Esophagus squamous epithelium (tissue), 5 donors: ENCODE data around the gene CEP85L. TPM values are rescaled to one million over a fixed set of nuclear protein-coding genes. Genes with fewer than 3 reads are reported as not detected.

Experiments
- DNase-seq: peaks from one replicate; lab custom pipeline; 2025; lab: John Stamatoyannopoulos, UW
- H3K27ac ChIP-seq, 4 donors: fragments of 200-600 bp; sonication (generic); one replicate each; pipeline ENCODE4 v1.5.1; 2016 to 2019; ENCODE audit warnings: mild to moderate bottlenecking in 1 of 4
- H3K27me3 ChIP-seq, 4 donors: fragments of 200-600 bp; sonication (generic); 1 replicate in 3 of 4; 2 replicates in 1 of 4; pipeline versions ENCODE4 v1.5.1 to v1.6.0; 2017 to 2021; ENCODE audit warnings: antibody characterized with exemption in 1 of 4
- H3K36me3 ChIP-seq, 3 donors: fragments of 200-600 bp; sonication (generic); one replicate each; pipeline ENCODE4 v1.5.1; 2016 to 2019
- H3K4me1 ChIP-seq, 3 donors: fragments of 200-600 bp; sonication (generic); one replicate each; pipeline ENCODE4 v1.5.1; 2017 to 2019
- H3K4me3 ChIP-seq, 4 donors: fragments of 200-600 bp; sonication (generic); 1 replicate in 3 of 4; 2 replicates in 1 of 4; pipeline ENCODE4 v1.5.1; 2016 to 2019; ENCODE audit warnings: mild to moderate bottlenecking in 2 of 4, moderate library complexity in 1 of 4
- H3K9me3 ChIP-seq, 3 donors: fragments of 200-600 bp; sonication (generic); one replicate each; pipeline ENCODE4 v1.5.1; 2016 to 2019
- POLR2A ChIP-seq, 4 donors: fragments of 450-650 bp; IDR thresholded peaks; one replicate each; pipeline ENCODE4 v1.6.1; 2017; ENCODE audit warnings: antibody characterized with exemption in 4 of 4, mild to moderate bottlenecking in 4 of 4, moderate library complexity in 3 of 4
- WGBS, 2 donors: methylation state at CpG; one replicate each; pipeline ENCODE4 v1.1.5; 2018; 5-methylcytosine and 5-hydroxymethylcytosine counted together
- intact Hi-C: fragments of 100-400 bp; cut with DNase I; formaldehyde crosslinking; loops from one replicate; pipeline ENCODE4 v1.15.0; 2022
- total RNA-seq, 4 donors: library from RNA; depleted of rRNA; stranded (reverse); fragments of >200 nt; gene quantifications; one replicate each; pipeline ENCODE4 v1.1.0, GENCODE V29; 2016
- TF ChIP-seq, protein P1 (sequence below), 6 experiments: fragments of 450-650 bp in 4 of 6; fragments of 200-600 bp in 2 of 6; sonication (generic) in 2 of 6; IDR thresholded peaks; one replicate each; pipeline ENCODE4 v1.5.1; 2016 to 2019; ENCODE audit warnings: antibody characterized with exemption in 6 of 6, mild to moderate bottlenecking in 4 of 6, moderate library complexity in 4 of 6
- donor health status: DM: yes; HTN: yes; CAD: no.

CEP85L gene
- total RNA-seq, 4 donors from 2014 or later, result 1.3 to 9.2 (median 5.3) TPM

DNA sequence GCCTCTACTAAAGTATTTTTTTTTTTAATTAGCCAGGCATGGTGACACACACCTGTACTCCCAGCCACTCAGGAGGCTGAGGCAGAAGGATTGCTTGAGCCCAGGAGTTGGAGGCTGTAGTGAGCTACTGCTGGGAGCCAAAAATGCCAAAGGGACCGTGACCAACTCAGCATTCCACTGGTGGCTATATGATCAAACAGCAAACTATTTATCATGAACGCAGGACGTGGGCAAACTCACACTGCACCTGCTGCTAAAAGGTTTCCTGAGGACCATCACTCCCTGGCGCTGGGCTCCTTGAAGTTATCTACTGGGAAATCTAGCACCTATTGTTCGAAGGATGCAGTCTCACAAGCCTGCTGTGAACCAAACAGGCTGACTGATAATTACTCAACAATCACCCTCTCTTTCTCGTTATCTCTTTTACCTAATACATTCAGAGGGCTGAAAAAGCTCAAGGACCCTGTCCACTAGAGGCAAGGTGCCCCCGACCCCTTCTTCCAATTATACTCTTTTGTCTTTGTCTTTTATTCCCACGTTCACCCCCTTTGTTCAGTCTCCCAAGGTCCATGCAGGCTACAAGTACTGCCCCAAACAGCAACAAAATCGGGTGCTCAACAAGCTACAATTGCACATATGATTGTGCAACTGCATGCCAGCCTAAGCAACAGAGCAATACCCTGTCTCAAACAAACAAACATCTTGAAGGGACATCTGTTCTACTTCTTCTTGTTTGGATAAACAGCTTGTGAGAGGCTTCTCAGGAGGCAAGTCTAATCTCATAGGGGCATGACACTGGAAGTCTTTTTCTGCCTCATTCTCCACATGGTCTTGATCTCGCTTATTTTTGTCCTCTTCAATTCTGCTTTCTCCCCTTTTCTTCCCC lies 151.0 kb downstream of the CEP85L start:
- H3K4me3 ChIP-seq, result no peak overlapping the region
- 80 to 92% methylated on average over 9 to 10 of the region's 10 CpGs for WGBS, 2 donors
- H3K27me3 ChIP-seq, result no peaks in the 10 kb centered on the region
- DNase-seq, result no peak
- no peak overlapping the region for H3K27ac ChIP-seq
- no peaks in the 10 kb centered on the region for H3K9me3 ChIP-seq
- H3K36me3 ChIP-seq, result peaks cover 0 to 14% (median 0%) of the 10 kb centered on the region in 3 donors
- H3K4me1 ChIP-seq, result no peaks in the 10 kb centered on the region
- TF ChIP-seq, protein P1, sequence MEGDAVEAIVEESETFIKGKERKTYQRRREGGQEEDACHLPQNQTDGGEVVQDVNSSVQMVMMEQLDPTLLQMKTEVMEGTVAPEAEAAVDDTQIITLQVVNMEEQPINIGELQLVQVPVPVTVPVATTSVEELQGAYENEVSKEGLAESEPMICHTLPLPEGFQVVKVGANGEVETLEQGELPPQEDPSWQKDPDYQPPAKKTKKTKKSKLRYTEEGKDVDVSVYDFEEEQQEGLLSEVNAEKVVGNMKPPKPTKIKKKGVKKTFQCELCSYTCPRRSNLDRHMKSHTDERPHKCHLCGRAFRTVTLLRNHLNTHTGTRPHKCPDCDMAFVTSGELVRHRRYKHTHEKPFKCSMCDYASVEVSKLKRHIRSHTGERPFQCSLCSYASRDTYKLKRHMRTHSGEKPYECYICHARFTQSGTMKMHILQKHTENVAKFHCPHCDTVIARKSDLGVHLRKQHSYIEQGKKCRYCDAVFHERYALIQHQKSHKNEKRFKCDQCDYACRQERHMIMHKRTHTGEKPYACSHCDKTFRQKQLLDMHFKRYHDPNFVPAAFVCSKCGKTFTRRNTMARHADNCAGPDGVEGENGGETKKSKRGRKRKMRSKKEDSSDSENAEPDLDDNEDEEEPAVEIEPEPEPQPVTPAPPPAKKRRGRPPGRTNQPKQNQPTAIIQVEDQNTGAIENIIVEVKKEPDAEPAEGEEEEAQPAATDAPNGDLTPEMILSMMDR (IDR thresholded peaks at IDR 0.05), result no peak
- TF ChIP-seq POLR2A (IDR thresholded peaks at IDR 0.05), result no peak
- intact Hi-C loops, result loop anchor here (10.0 kb wide), 1 partner anchor 216 kb away; no protein-coding TSS in a partner anchor

DNA sequence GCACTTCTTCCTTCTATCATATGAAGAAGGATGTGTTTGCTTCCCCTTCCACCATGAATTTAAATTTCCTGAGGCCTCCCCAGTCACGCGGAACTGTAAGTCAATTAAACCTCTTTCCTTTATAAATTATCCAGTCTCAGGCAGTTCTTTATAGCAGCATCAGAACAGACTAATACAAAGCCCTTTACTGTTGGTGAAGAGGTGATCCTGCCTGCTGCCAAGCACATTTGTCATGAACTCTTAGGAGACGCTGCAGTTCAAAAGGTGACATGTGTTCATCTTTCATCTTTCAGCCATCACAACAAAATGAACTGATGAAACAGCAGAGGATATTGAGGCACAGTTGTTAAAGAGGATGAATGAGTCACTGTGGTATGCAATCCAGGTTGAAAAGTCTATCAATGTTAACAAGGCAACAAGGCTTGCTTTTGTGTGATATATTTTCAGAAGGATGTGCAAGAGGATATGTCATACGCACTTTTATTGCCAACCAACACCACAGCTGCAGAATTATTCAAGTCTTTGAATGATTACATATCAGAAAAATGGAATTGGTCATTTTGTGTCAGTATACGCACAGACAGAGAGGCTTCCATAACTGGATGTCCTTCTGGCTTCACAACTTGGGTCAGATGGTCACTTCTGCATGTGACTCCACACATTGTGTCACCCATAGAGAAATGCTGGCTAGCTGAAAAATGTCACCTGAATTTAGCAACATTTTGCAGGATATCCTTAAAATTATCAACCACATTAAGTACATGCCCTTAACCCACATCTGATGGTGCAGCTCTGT lies 155.7 kb downstream of the CEP85L start:
- intact Hi-C loops, result no loop called here
- Histone ChIP-seq H3K9me3 (no peaks in the 10 kb centered on the region), H3K27me3 (no peaks in the 10 kb centered on the region), H3K4me3 (no peak overlapping the region), H3K4me1 (no peaks in the 10 kb centered on the region), H3K27ac (no peak overlapping the region), H3K36me3 (peaks cover 0 to 22% (median 0%) of the 10 kb centered on the region in 3 donors)
- 82 to 96% methylated on average over 5 of the region's 5 CpGs for WGBS, 2 donors
- TF ChIP-seq POLR2A (IDR thresholded peaks at IDR 0.05), result no peak
- TF ChIP-seq, protein P1 (IDR thresholded peaks at IDR 0.05), result no peak
- DNase-seq, result no peak

DNA sequence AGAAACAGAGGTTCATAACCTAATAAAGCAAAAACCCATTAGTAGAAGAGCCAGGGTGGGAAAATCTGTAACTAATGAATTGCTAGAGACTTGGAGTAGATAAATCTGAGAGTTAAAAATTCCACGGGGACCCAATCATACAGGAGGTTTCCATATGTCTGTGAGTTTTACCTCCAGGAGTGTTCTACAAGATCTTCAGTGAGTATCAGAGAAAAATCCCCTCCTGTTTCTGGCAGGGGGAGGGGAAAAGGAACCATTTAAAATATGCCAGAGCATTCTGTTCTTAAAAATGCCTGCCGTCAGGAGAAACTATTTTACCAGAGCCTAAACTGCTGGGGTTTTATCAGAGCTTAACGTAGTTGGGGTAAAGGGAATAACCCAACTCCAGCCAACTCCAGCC lies 157.3 kb downstream of the CEP85L start:
- WGBS, 2 donors, result 89% methylated on average over 2 to 3 of the region's 3 CpGs
- no peak for TF ChIP-seq POLR2A (IDR thresholded peaks at IDR 0.05)
- TF ChIP-seq, protein P1 (IDR thresholded peaks at IDR 0.05), result no peak
- Histone ChIP-seq H3K4me3 (no peak overlapping the region), H3K27me3 (no peaks in the 10 kb centered on the region), H3K27ac (no peak overlapping the region), H3K36me3 (peaks cover 0 to 36% (median 0%) of the 10 kb centered on the region in 3 donors), H3K9me3 (peaks cover 0 to 13% (median 4%) of the 10 kb centered on the region in 3 donors), H3K4me1 (no peaks in the 10 kb centered on the region)
- no peak for DNase-seq
- intact Hi-C loops, result no loop called here

DNA sequence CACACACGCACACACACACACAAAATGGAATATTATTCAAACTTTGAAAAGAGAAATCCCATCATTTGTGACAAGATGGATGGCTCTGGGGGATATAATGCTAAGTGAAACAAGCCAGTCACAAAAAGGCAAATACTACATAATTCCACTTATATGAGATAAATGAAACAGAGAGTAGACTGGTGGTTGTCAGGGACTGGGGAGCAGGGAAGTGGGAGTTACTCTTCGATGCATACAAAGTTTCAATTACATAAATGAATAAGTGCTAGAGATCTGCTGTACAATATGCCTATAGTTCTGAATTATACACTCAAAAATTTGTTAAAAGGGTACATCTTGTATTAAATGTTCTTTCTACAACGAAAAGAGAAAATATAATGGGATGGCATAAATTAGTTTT lies 161.4 kb downstream of the CEP85L start:
- no peak for DNase-seq
- Histone ChIP-seq H3K9me3 (peaks cover 0 to 31% (median 12%) of the 10 kb centered on the region in 3 donors), H3K4me3 (no peak overlapping the region), H3K27ac (no peak overlapping the region), H3K27me3 (no peaks in the 10 kb centered on the region), H3K4me1 (no peaks in the 10 kb centered on the region), H3K36me3 (peaks cover 0 to 52% (median 0%) of the 10 kb centered on the region in 3 donors)
- TF ChIP-seq, protein P1 (IDR thresholded peaks at IDR 0.05), result no peak
- TF ChIP-seq POLR2A (IDR thresholded peaks at IDR 0.05), result no peak
- 86 to 90% methylated on average over 3 of the region's 3 CpGs for WGBS, 2 donors
- intact Hi-C loops, result no loop called here
